ENCODE measurements around the gene DNPH1.

Gene DNPH1

DNA sequence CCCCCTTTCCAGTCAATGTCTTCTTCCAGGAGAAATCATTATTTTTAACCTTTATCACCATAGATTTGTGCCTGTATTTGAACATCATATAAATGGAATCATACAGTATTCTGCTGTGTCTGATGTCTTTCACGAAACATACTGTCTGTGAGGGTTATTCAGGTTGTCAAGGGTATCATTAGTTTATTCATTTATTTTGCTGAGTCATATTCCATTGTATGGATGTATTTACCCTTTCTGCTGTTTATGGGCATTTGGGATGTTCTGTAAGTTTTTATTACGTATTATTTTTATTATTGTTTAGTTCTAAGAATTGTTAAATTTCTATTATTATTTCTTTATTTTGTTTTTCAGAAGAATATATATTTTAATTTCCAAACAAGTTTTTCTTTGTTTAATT, 22.0 kb downstream of the DNPH1 start:
- no peak for DNase-seq

DNA sequence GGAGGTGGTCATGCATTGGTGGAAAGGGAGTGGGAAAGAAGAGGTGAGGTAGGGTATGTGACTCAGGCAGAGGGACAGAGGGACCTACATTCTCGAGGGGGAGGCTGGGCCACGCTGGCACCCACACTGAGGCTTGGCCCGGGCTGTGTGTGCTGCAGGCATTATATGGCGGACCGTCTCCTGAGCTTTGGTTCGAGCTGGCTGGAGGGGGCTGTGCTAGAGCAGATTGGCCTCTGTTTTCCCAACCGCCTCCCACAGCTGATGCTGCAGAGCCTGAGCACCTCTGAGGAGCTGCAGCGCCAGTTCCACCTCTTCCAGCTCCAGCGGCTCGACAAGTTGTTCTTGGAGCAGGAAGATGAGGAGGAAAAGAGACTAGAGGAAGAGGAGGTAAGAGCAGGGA, 23.4 kb downstream of the DNPH1 start:
- no peak for DNase-seq

GRCh38 chr6:43204271-43205105, 24.8 kb downstream of the DNPH1 start:
- no peak for DNase-seq

DNA sequence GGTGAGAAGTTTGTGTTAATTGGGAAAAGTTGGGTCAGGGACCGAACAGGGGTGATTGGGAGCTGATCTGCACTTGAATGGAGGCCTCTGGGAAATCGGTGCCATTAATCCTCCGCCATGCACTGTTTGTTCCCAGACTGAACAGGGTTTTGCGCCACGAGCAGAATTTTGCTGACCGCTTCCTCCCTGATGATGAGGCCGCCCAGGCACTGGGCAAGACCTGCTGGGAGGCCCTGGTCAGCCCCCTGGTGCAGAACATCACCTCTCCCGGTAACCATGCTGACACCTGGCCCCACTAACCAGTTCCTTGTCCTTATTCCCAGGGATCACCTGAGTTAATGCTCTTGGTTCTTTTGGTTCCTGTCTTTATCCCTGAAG, 25.6 kb downstream of the DNPH1 start:
- no peak for DNase-seq

DNA sequence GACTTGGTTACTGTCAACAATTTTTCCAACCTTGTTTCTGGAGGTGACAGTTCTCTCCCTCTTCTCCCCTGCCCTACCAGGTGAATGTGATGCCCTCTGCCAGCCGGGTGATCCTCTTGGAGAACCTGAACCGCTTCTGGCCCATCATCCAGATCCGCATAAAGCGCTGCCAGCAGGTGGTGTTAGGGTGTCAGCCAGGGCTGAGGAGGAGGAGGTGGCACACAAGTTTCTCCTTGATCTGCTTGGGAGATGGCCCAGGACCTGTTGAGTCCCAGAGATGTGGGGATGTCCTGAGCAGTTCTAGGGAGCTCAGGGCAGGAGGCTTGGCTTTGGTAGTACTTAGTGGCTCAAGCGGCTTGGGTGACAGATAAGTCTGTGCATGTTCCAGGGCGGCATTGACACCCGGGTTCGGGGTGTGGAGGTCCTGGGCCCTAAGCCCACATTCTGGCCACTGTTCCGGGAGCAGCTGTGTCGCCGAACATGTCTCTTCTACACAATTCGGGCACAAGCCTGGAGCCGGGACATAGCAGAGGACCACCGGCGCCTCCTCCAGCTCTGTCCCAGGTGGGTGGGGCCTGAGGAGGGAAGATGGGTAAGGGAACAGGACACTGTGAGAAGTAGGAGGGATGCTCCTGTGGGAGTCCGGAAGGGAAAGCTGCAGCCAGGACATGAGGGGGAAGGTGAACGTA, 26.1 kb downstream of the DNPH1 start:
- no peak for DNase-seq

- DNase-seq, result no peak
These were observed 26.8 kb downstream of the DNPH1 start for GRCh38 chr6:43202451-43202850.

- no peak for DNase-seq
These were observed 28.7 kb downstream of the DNPH1 start for GRCh38 chr6:43200541-43200940.

DNA sequence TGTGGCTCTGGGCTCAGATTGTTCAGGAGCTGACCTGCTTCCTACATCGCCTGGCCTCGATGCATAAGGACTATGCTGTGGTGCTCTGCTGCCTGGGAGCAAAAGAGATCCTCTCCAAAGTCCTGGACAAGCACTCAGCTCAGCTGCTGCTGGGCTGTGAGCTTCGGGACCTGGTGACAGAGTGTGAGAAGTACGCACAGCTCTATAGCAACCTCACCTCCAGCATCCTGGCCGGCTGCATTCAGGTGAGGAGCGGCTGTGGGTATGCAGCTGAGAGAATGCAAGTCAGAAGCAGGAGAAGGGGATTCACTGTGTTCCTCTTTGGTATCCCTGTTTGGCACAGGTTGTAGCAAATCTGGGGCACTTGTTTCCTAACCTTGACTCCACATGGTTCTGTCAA, 29.4 kb downstream of the DNPH1 start:
- no peak for DNase-seq

DNA sequence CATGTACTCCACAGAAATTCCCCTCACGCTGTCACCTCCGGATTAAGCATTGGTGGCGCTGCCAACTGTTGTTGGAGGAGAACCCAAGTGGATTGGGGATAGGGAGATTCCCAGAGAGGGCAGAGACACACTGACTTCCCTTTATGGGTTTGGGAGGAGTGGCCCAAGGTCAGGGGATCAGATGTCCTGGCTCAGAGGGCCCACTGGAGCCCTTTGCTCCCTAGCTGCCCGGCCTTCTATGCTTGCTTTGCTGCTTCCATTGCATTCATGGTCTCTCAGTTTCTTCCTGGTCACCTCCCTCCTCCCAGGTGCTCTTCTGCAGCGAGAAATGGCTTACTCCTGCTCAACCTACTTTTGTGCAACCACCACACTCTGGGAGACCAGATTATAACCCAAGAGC, 32.9 kb downstream of the DNPH1 start:
- DNase-seq, result no peak

- no peak for DNase-seq
These were observed 35.4 kb downstream of the DNPH1 start for GRCh38 chr6:43193929-43194328.

GRCh38 chr6:43192911-43193310, 36.4 kb downstream of the DNPH1 start:
- no peak for DNase-seq

GRCh38 chr6:43189776-43190304, 39.4 kb downstream of the DNPH1 start:
- DNase-seq, result no peak

- DNase-seq, result no peak
These were observed 40.9 kb downstream of the DNPH1 start for GRCh38 chr6:43188426-43188825.

- DNase-seq, result no peak
These were observed 41.5 kb downstream of the DNPH1 start for GRCh38 chr6:43187821-43188220.

GRCh38 chr6:43186706-43187105, 42.6 kb downstream of the DNPH1 start:
- no peak for DNase-seq

GRCh38 chr6:43186019-43186418, 43.3 kb downstream of the DNPH1 start:
- no peak for DNase-seq

DNA sequence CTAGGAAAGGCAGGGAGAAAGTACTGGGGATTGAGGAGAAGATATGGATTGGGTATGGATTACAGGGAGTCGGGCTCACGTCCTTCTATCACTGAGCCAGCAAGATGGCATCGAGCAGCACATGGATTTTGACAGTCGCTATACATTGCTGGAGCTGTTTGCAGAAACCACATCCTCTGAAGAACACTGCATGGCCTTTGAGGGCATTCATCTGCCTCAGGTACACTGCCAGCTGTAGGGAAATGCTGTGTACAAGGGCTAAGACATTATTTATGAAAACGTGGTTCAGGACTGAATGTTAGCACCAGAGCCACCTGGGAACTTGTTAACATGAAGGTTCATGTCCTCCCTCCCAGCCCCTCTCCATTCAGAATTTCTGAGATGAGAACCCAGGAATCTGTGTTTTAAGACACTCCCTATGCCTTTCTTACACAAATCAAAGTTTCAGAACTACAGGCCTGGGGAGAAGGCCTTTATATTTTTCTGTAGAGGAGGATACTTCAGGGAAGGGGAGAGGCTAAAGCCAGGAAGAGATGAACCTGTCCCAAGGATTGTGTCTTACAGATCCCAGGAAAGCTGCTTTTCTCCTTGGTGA, 43.8 kb downstream of the DNPH1 start:
- no peak for DNase-seq

- no peak for DNase-seq
These were observed 44.9 kb downstream of the DNPH1 start for GRCh38 chr6:43184268-43184985.

GRCh38 chr6:43183441-43183840, 45.8 kb downstream of the DNPH1 start:
- DNase-seq, result no peak

DNA sequence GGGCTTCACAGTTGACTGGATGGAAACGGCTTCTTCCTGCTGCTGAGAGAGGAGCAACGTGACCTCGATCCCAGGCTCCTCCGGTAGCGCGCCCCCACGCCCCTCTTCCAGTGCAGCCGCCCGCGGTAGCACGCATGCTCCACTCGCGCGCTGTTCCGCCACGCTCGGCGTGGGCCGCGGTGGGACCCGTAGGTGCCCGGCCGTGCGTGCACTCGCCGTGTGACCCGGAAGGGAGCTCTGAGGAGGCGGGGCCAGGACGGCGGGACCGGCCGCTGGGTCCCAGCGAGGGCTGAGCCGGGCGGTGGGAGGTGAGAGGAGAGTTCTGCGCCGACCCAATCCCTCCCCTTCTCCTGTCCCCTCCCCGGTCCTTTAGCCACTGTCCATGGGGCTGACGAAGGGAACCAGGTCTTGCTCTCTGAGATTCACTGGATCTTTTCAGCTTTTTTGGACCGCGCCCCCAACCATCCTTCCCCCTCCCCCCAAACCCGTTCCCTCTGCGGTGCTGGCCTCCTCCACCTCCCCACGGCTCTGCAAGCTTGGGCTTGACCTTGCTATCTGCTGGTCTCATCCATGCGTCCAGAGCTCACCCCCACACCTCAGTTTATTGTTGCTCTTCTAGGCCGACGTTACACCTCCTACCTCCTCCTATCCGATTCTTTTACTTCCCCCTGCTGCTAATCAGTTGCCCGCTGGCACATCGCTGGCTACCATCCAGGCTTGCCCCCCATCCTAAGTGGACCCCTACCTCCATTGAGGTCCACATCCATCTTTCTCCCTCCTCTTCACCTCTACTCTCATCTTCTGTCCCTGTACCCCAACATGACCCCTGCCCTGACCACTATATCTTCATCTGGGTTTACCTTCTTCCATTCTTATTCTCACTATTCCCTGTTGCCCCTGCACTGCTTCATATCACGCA, 47.1 kb downstream of the DNPH1 start, which contains the start of gene CUL9:
Gene CUL9 (plus strand): TSS at position 255 of the 919 bp plus-strand sequence. CDS start 2,115 bp downstream, outside the sequence.
- peak; percentile 77 for DNase-seq

DNA sequence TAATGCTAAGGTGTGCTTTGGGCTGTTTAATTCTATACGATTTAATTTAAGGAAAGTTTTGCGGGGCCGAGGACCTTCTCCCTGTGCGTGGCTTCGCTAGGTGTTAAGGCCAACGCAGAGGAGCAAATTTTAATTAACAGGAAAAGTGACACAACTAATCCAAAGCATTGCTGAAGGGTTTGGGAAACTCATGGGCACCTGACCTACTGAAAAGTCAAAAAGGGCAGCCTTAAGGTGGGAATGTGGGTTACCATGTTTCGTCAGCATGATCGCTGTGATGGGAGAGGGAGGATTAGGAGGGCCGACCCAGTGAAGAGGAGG, 47.7 kb downstream of the DNPH1 start:
- DNase-seq, result no peak

DNA sequence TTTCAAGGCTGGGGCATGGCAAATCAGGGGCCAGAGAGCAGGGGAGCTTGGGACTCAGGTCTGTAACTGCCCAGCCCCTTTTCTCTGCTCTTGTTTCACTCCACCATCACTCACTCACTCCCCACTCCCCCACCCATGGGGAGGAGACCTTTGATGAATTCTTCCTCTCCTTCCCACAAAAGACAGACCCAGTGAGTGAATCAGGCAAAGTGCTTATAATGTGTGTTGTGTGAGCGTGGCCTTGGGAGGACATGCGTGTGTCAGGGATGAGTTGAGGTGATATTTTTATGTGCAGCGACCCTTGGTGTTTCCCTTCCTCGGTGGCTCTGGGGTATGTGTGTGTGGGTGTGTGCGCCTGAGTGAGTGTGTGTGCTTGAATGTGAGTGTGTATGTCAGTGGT, 48.3 kb downstream of the DNPH1 start:
- no peak for DNase-seq
